ENCODE measurements around the gene FOXRED1.

Gene FOXRED1

GRCh38 chr11:126280595-126280994 is 11.6 kb downstream of the FOXRED1 start:
- TF ChIP-seq YY1 (IDR thresholded peaks at IDR 0.05; ENCODE audit: low read depth) (no peak), RAD21 (IDR thresholded peaks at IDR 0.05; ENCODE audit: low read depth) (no peak), TAF1 (IDR thresholded peaks at IDR 0.05; ENCODE audit: low read depth) (no peak), CEBPB (IDR thresholded peaks at IDR 0.05) (no peak)
- TF ChIP-seq, protein P1, sequence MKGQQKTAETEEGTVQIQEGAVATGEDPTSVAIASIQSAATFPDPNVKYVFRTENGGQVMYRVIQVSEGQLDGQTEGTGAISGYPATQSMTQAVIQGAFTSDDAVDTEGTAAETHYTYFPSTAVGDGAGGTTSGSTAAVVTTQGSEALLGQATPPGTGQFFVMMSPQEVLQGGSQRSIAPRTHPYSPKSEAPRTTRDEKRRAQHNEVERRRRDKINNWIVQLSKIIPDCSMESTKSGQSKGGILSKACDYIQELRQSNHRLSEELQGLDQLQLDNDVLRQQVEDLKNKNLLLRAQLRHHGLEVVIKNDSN (IDR thresholded peaks at IDR 0.05): no peak
- TF ChIP-seq, protein P2, sequence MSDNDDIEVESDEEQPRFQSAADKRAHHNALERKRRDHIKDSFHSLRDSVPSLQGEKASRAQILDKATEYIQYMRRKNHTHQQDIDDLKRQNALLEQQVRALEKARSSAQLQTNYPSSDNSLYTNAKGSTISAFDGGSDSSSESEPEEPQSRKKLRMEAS (IDR thresholded peaks at IDR 0.05): no peak

- no peak for TF ChIP-seq RAD21 (IDR thresholded peaks at IDR 0.05; ENCODE audit: low read depth)
- TF ChIP-seq ZBTB7A (IDR thresholded peaks at IDR 0.05; ENCODE audit: low read depth): no peak
- TF ChIP-seq YY1 (IDR thresholded peaks at IDR 0.05; ENCODE audit: low read depth): no peak
- no peak for TF ChIP-seq EGR1 (IDR thresholded peaks at IDR 0.05)
- no peak for TF ChIP-seq FOXM1 (IDR thresholded peaks at IDR 0.05; ENCODE audit: borderline replicate concordance, low read depth)
- TF ChIP-seq, protein P1 (IDR thresholded peaks at IDR 0.05): no peak
- TF ChIP-seq TEAD4 (IDR thresholded peaks at IDR 0.05): no peak
- TF ChIP-seq, protein P2 (IDR thresholded peaks at IDR 0.05): no peak
- TF ChIP-seq NFIC (IDR thresholded peaks at IDR 0.05): no peak
- TF ChIP-seq CREB1 (IDR thresholded peaks at IDR 0.05; ENCODE audit: low read depth): no peak
These were observed 12.3 kb downstream of the FOXRED1 start for GRCh38 chr11:126281245-126281644.

GRCh38 chr11:126281666-126282175 is 12.8 kb downstream of the FOXRED1 start:
- TF ChIP-seq ZBTB7A (IDR thresholded peaks at IDR 0.05; ENCODE audit: low read depth) (no peak), NFIC (IDR thresholded peaks at IDR 0.05) (no peak), TEAD4 (IDR thresholded peaks at IDR 0.05) (no peak), TCF12 (IDR thresholded peaks at IDR 0.05; ENCODE audit: low read depth) (no peak), FOXM1 (IDR thresholded peaks at IDR 0.05; ENCODE audit: borderline replicate concordance, low read depth) (no peak), TAF1 (IDR thresholded peaks at IDR 0.05; ENCODE audit: low read depth) (no peak), EP300 (IDR thresholded peaks at IDR 0.05; ENCODE audit: borderline replicate concordance) (no peak)

- TF ChIP-seq CEBPB (IDR thresholded peaks at IDR 0.05): no peak
- TF ChIP-seq TAF1 (IDR thresholded peaks at IDR 0.05; ENCODE audit: low read depth): no peak
- TF ChIP-seq, protein P2 (IDR thresholded peaks at IDR 0.05): peak; percentile 7; the same call in 1 of the 2 replicates
These were observed 13.4 kb downstream of the FOXRED1 start for GRCh38 chr11:126282361-126282735.

GRCh38 chr11:126282736-126283591 is 14.0 kb downstream of the FOXRED1 start, which contains the start of gene TIRAP:
TSS of gene TIRAP (plus strand) at chr11:126283093. CDS start at chr11:126290895, 7,802 bp downstream.
- TF ChIP-seq TEAD4 (IDR thresholded peaks at IDR 0.05): no peak
- TF ChIP-seq, protein P3, sequence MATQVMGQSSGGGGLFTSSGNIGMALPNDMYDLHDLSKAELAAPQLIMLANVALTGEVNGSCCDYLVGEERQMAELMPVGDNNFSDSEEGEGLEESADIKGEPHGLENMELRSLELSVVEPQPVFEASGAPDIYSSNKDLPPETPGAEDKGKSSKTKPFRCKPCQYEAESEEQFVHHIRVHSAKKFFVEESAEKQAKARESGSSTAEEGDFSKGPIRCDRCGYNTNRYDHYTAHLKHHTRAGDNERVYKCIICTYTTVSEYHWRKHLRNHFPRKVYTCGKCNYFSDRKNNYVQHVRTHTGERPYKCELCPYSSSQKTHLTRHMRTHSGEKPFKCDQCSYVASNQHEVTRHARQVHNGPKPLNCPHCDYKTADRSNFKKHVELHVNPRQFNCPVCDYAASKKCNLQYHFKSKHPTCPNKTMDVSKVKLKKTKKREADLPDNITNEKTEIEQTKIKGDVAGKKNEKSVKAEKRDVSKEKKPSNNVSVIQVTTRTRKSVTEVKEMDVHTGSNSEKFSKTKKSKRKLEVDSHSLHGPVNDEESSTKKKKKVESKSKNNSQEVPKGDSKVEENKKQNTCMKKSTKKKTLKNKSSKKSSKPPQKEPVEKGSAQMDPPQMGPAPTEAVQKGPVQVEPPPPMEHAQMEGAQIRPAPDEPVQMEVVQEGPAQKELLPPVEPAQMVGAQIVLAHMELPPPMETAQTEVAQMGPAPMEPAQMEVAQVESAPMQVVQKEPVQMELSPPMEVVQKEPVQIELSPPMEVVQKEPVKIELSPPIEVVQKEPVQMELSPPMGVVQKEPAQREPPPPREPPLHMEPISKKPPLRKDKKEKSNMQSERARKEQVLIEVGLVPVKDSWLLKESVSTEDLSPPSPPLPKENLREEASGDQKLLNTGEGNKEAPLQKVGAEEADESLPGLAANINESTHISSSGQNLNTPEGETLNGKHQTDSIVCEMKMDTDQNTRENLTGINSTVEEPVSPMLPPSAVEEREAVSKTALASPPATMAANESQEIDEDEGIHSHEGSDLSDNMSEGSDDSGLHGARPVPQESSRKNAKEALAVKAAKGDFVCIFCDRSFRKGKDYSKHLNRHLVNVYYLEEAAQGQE (IDR thresholded peaks at IDR 0.05; ENCODE audit: low read depth): no peak; the same call in 1 of the 2 replicates
- no peak; the same call in 1 of the 2 replicates for TF ChIP-seq ZBTB7A (IDR thresholded peaks at IDR 0.05; ENCODE audit: low read depth)
- TF ChIP-seq NFIC (IDR thresholded peaks at IDR 0.05): no peak
- TF ChIP-seq, protein P1 (IDR thresholded peaks at IDR 0.05): no peak
- no peak for TF ChIP-seq RAD21 (IDR thresholded peaks at IDR 0.05; ENCODE audit: low read depth)
- TF ChIP-seq, protein P2 (IDR thresholded peaks at IDR 0.05): peak; percentile 33; the same call in 1 of the 2 replicates
- TF ChIP-seq EP300 (IDR thresholded peaks at IDR 0.05; ENCODE audit: borderline replicate concordance): no peak
- no peak for TF ChIP-seq FOXM1 (IDR thresholded peaks at IDR 0.05; ENCODE audit: borderline replicate concordance, low read depth)
- TF ChIP-seq TAF1 (IDR thresholded peaks at IDR 0.05; ENCODE audit: low read depth): peak; percentile 81
- no peak for TF ChIP-seq CREB1 (IDR thresholded peaks at IDR 0.05; ENCODE audit: low read depth)
- 0 out of 2 replicates have a peak, but pooled peaks have one; percentile 30 for TF ChIP-seq EGR1 (IDR thresholded peaks at IDR 0.05)
- TF ChIP-seq CEBPB (IDR thresholded peaks at IDR 0.05): no peak
- TF ChIP-seq YY1 (IDR thresholded peaks at IDR 0.05; ENCODE audit: low read depth): peak; percentile 37; the same call in 1 of the 2 replicates
- no peak for TF ChIP-seq TCF12 (IDR thresholded peaks at IDR 0.05; ENCODE audit: low read depth)

- TF ChIP-seq CREB1 (IDR thresholded peaks at IDR 0.05; ENCODE audit: low read depth): no peak
- TF ChIP-seq NFIC (IDR thresholded peaks at IDR 0.05): peak; percentile 77
These were observed 15.9 kb downstream of the FOXRED1 start for GRCh38 chr11:126284829-126285228.

Measured in Ishikawa (cell line).